ENCODE measurements around the gene EIF2AK3.

Gene EIF2AK3

GRCh38 chr2:88561646-88562388 lies 65.4 kb downstream of the EIF2AK3 start:
- Histone ChIP-seq H3K4me3 (ENCODE audit: low read depth, low read length, poor library complexity, severe bottlenecking) (no peak overlapping the region), H3K36me3 (ENCODE audit: insufficient read depth, low read length) (peaks cover 49% of the 10 kb centered on the region)

GRCh38 chr2:88560619-88561307 lies 66.5 kb downstream of the EIF2AK3 start:
- no peak overlapping the region for H3K9ac ChIP-seq (ENCODE audit: low read length)
- H3K9me3 ChIP-seq (ENCODE audit: low read length) = no peaks in the 10 kb centered on the region
- H3K36me3 ChIP-seq (ENCODE audit: insufficient read depth, low read length) = peaks cover 55% of the 10 kb centered on the region
- H3K9me2 ChIP-seq (ENCODE audit: low read depth, low read length) = no peaks in the 10 kb centered on the region
- H3K79me2 ChIP-seq (ENCODE audit: insufficient read depth, low read length) = no peaks in the 10 kb centered on the region
- no peaks in the 10 kb centered on the region; the same call in 1 of the 2 replicates for H3F3A ChIP-seq (ENCODE audit: insufficient read depth, low read length)
- H3K4me3 ChIP-seq (ENCODE audit: low read depth, low read length, poor library complexity, severe bottlenecking) = no peak overlapping the region
- no peaks in the 10 kb centered on the region for H3K4me1 ChIP-seq (ENCODE audit: insufficient read depth, low read length, severe bottlenecking)
- no peak for TF ChIP-seq CTCF (IDR thresholded peaks at IDR 0.05; ENCODE audit: low read length)
- no peak for TF ChIP-seq EZH2 (IDR thresholded peaks at IDR 0.05; ENCODE audit: borderline replicate concordance, low read length)
- no peaks in the 10 kb centered on the region for H4K20me1 ChIP-seq (ENCODE audit: insufficient read depth, low read length)
- no peaks in the 10 kb centered on the region for H3K27me3 ChIP-seq (ENCODE audit: insufficient read depth, low read length)
- no peak overlapping the region for H3K4me2 ChIP-seq (ENCODE audit: low read length)
- no peak overlapping the region for H2AFZ ChIP-seq (ENCODE audit: low read length)
- no peak overlapping the region for H3K27ac ChIP-seq (ENCODE audit: low read depth, low read length, poor library complexity, severe bottlenecking)

More at GRCh38 chr2:88561646-88562388, 65.4 kb downstream of the EIF2AK3 start:
- Histone ChIP-seq H3K27ac (ENCODE audit: low read depth, low read length, poor library complexity, severe bottlenecking) (no peak overlapping the region), H3K9ac (ENCODE audit: low read length) (no peak overlapping the region), H4K20me1 (ENCODE audit: insufficient read depth, low read length) (no peaks in the 10 kb centered on the region), H3K4me2 (ENCODE audit: low read length) (no peak overlapping the region), H2AFZ (ENCODE audit: low read length) (no peak overlapping the region), H3K9me2 (ENCODE audit: low read depth, low read length) (no peaks in the 10 kb centered on the region), H3K79me2 (ENCODE audit: insufficient read depth, low read length) (no peaks in the 10 kb centered on the region), H3K4me1 (ENCODE audit: insufficient read depth, low read length, severe bottlenecking) (no peaks in the 10 kb centered on the region), H3K27me3 (ENCODE audit: insufficient read depth, low read length) (no peaks in the 10 kb centered on the region), H3K9me3 (ENCODE audit: low read length) (no peaks in the 10 kb centered on the region), H3F3A (ENCODE audit: insufficient read depth, low read length) (no peaks in the 10 kb centered on the region; the same call in 1 of the 2 replicates)
- TF ChIP-seq CTCF (IDR thresholded peaks at IDR 0.05; ENCODE audit: low read length) (no peak), EZH2 (IDR thresholded peaks at IDR 0.05; ENCODE audit: borderline replicate concordance, low read length) (no peak)

GRCh38 chr2:88557290-88557689 lies 70.0 kb downstream of the EIF2AK3 start:
- no peaks in the 10 kb centered on the region for H3K79me2 ChIP-seq (ENCODE audit: insufficient read depth, low read length)
- H3K4me2 ChIP-seq (ENCODE audit: low read length) = no peak overlapping the region
- H3K36me3 ChIP-seq (ENCODE audit: insufficient read depth, low read length) = peaks cover 56% of the 10 kb centered on the region
- no peak overlapping the region for H2AFZ ChIP-seq (ENCODE audit: low read length)
- H3K9me3 ChIP-seq (ENCODE audit: low read length) = no peaks in the 10 kb centered on the region
- no peak overlapping the region for H3K4me3 ChIP-seq (ENCODE audit: low read depth, low read length, poor library complexity, severe bottlenecking)
- H3K4me1 ChIP-seq (ENCODE audit: insufficient read depth, low read length, severe bottlenecking) = no peaks in the 10 kb centered on the region
- H3K9ac ChIP-seq (ENCODE audit: low read length) = no peak overlapping the region
- no peak overlapping the region for H3K27ac ChIP-seq (ENCODE audit: low read depth, low read length, poor library complexity, severe bottlenecking)
- H3K9me2 ChIP-seq (ENCODE audit: low read depth, low read length) = no peaks in the 10 kb centered on the region
- H4K20me1 ChIP-seq (ENCODE audit: insufficient read depth, low read length) = no peaks in the 10 kb centered on the region
- H3K27me3 ChIP-seq (ENCODE audit: insufficient read depth, low read length) = no peaks in the 10 kb centered on the region
- TF ChIP-seq CTCF (IDR thresholded peaks at IDR 0.05; ENCODE audit: low read length) = no peak
- TF ChIP-seq EZH2 (IDR thresholded peaks at IDR 0.05; ENCODE audit: borderline replicate concordance, low read length) = no peak
- H3F3A ChIP-seq (ENCODE audit: insufficient read depth, low read length) = no peaks in the 10 kb centered on the region; the same call in 1 of the 2 replicates

Measured in OCI-LY1 (cell line).